Measurements from ENCODE around the gene CHMP4B.

DNA sequence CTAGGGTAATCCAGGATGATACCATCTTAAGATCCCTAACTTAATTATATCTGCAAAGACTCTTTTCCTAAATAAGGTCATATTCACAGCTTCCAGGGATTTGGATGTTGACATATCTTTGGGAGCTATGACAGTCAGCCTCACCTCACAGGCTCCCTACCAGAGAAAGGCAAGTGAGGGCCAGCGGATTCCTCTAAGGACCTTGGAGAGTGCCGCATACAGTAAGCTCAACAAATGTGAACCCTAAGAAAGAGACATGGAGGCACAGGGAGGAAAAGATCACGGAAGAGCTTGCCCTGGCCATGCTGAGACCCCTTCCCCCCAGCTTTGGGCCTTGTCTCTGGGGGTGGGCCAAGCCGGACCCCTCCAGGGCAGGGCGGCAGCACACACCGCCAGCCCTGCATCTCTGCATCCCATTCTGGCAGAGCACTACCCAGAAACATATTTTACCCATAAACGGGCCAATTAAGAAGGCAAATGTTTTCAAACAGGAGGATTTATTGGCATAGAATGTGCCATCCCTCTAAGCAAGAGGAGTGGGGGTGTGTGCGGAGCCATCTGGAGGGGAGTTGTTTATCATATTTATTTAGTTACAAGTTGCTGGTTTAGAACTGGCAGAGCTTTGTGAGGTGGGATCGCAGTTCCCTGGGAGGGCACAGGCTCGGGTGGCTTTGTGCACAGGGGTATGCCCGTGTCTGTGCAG, 55.4 kb downstream of the CHMP4B start:
- TF ChIP-seq TAF1 (IDR thresholded peaks at IDR 0.05; ENCODE audit: borderline replicate concordance, low read depth, low read length) = no peak
- TF ChIP-seq EZH2phosphoT487 (IDR thresholded peaks at IDR 0.05; ENCODE audit: borderline replicate concordance, low read depth) = no peak
- no peak for TF ChIP-seq MXI1 (IDR thresholded peaks at IDR 0.05; ENCODE audit: low read depth, low read length)
- TF ChIP-seq, protein P1, sequence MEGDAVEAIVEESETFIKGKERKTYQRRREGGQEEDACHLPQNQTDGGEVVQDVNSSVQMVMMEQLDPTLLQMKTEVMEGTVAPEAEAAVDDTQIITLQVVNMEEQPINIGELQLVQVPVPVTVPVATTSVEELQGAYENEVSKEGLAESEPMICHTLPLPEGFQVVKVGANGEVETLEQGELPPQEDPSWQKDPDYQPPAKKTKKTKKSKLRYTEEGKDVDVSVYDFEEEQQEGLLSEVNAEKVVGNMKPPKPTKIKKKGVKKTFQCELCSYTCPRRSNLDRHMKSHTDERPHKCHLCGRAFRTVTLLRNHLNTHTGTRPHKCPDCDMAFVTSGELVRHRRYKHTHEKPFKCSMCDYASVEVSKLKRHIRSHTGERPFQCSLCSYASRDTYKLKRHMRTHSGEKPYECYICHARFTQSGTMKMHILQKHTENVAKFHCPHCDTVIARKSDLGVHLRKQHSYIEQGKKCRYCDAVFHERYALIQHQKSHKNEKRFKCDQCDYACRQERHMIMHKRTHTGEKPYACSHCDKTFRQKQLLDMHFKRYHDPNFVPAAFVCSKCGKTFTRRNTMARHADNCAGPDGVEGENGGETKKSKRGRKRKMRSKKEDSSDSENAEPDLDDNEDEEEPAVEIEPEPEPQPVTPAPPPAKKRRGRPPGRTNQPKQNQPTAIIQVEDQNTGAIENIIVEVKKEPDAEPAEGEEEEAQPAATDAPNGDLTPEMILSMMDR (IDR thresholded peaks at IDR 0.05) = no peak
- TF ChIP-seq, protein P2, sequence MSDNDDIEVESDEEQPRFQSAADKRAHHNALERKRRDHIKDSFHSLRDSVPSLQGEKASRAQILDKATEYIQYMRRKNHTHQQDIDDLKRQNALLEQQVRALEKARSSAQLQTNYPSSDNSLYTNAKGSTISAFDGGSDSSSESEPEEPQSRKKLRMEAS (IDR thresholded peaks at IDR 0.05; ENCODE audit: low read depth) = no peak
- no peak for TF ChIP-seq SIN3A (IDR thresholded peaks at IDR 0.05; ENCODE audit: borderline replicate concordance, low read depth, low read length)

All from SK-N-SH (cell line).